Adipocyte (in vitro differentiated cells): Measurements from ENCODE around the gene FOXN1.

Experiments used
- DNase-seq: peaks from one replicate; pipeline ENCODE4 v3.0.0-alpha.2; 2015; ENCODE audit warnings: low read depth
- H3K27me3 ChIP-seq: replicated peaks from 2 replicates; pipeline ENCODE4 v1.7.0; 2013; ENCODE audit warnings: mild to moderate bottlenecking, low read length, moderate library complexity; ENCODE audit not compliant: control insufficient read depth, insufficient read depth
- H3K36me3 ChIP-seq: 2 replicates; pipeline ENCODE4 v1.7.0; 2013; ENCODE audit warnings: low read length, mild to moderate bottlenecking, moderate library complexity; ENCODE audit not compliant: control insufficient read depth, insufficient read depth, severe bottlenecking
- H3K4me1 ChIP-seq: 2 replicates; pipeline ENCODE4 v1.7.0; 2013; ENCODE audit warnings: mild to moderate bottlenecking, low read length, moderate library complexity; ENCODE audit not compliant: control insufficient read depth, insufficient read depth
- H3K4me3 ChIP-seq: 2 replicates; pipeline ENCODE4 v1.7.0; 2013; ENCODE audit warnings: mild to moderate bottlenecking, low read length, moderate library complexity
- H3K9ac ChIP-seq: 2 replicates; pipeline ENCODE4 v1.7.0; 2013; ENCODE audit warnings: mild to moderate bottlenecking, low read length, moderate library complexity
- H3K9me3 ChIP-seq: 2 replicates; pipeline ENCODE4 v1.7.0; 2013; ENCODE audit warnings: mild to moderate bottlenecking, low read length, moderate library complexity; ENCODE audit not compliant: control insufficient read depth

FOXN1 gene

DNA sequence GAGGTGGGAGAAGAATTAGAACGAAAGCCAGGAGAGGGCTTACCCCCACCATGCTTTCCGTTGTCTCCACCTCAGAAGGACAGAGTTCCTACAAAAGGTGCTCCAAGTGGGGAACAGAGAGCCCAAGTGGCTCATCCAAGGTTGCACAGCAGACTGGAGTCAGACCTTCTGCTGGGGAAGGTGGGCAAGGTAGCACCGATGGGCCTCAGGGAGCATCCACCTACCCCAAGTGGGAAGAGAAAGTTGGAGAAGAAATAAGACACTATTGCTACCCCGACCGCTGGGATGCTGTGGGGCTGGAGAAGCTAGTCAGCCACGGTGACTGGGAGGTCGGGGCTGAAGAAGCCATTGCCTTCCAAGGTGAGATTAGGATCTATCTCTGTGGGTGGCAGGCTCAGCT is 24.8 kb downstream of the FOXN1 start:
- no peak overlapping the region for H3K9ac ChIP-seq
- DNase-seq = no peak

DNA sequence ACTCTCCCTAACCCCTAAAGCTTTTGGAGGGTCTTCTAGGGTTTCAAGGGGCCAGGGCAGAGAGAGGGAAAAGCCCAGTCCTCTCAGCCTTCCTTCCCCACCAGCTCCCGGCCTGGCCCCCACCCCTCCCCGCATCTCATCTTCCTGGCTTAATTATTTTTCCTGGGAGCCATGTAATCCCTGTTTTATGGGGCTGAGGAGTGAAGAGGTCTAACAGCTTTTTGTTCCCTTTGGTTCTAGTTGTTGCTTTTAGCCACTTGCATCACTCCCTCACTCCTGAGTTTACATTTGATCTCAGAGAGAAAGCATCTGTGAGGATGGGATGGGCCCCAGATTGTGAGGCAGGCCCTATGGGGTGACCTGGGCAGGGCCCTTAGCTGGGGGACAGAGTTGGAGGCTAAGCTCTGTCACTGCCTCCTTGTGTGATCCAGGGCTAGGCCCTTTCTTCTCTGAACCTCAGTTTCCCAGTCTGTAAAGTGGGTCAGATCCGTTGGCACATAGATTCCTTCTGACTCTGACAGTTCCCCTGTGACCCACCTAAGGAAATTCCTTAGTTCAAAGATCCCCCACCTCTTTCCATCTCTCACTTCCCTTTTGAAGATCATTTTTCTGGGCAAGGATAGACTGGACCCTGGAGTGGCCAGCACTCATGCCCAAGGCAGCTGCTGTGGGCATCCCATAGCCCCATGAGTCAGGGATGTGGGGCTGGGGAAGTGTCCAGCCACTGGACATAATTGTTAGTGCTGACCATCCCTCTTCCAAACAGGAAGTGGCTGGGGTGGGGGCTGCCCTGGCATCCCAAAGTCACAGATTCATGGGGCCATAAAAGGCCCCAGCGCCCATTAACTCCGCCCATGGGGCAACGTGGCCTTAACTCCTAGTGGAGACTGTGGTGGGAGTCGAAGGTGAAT is 26.2 kb downstream of the FOXN1 start:
- H3K4me1 ChIP-seq = peaks cover 2% of the 10 kb centered on the region
- no peak for DNase-seq
- H3K36me3 ChIP-seq = no peaks in the 10 kb centered on the region
- H3K27me3 ChIP-seq = no peaks in the 10 kb centered on the region
- no peaks in the 10 kb centered on the region for H3K9me3 ChIP-seq
- H3K4me3 ChIP-seq = no peak overlapping the region
- no peak overlapping the region for H3K9ac ChIP-seq

More for the DNA sequence above, 24.8 kb downstream of the FOXN1 start:
- H3K4me3 ChIP-seq = no peak overlapping the region
- no peaks in the 10 kb centered on the region for H3K36me3 ChIP-seq
- no peaks in the 10 kb centered on the region for H3K9me3 ChIP-seq
- H3K27me3 ChIP-seq = no peaks in the 10 kb centered on the region
- H3K4me1 ChIP-seq = peaks cover 2% of the 10 kb centered on the region

DNA sequence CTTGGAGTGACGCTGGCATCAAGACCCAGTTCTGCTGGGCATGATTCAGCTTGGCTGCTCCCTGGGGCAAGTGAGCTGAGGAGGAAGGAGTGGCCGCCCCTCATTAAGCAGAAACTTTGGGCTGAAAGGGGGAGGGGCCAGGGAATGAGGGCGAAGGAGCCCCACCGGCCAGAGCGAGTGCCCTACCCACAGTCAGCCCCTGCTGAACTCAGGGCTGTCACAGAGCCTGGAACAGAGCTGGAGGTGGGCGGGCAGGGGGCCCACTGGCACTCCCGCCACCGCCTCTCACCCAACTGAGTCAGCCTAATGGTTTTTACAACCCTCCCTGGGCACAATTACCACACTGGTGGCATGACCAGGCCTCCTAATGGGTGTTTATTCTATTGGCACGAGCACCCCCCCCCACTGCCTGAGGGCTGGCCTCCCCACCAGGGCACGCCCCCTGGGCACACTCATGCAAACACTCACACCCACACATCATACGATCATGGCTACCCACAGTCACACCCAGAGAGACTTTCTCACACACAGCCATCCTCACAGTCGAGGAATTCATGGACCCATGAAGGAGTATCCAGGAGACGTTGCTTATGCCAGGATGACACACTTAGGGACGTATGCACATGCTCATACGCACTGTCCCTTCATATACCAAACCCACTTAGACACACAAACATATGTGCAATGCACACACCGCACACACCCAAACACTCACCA is 27.1 kb downstream of the FOXN1 start:
- Histone ChIP-seq H3K27me3 (peaks cover 6% of the 10 kb centered on the region), H3K9me3 (no peaks in the 10 kb centered on the region), H3K36me3 (no peaks in the 10 kb centered on the region), H3K4me1 (no peaks in the 10 kb centered on the region), H3K4me3 (no peak overlapping the region), H3K9ac (no peak overlapping the region)
- no peak for DNase-seq

DNA sequence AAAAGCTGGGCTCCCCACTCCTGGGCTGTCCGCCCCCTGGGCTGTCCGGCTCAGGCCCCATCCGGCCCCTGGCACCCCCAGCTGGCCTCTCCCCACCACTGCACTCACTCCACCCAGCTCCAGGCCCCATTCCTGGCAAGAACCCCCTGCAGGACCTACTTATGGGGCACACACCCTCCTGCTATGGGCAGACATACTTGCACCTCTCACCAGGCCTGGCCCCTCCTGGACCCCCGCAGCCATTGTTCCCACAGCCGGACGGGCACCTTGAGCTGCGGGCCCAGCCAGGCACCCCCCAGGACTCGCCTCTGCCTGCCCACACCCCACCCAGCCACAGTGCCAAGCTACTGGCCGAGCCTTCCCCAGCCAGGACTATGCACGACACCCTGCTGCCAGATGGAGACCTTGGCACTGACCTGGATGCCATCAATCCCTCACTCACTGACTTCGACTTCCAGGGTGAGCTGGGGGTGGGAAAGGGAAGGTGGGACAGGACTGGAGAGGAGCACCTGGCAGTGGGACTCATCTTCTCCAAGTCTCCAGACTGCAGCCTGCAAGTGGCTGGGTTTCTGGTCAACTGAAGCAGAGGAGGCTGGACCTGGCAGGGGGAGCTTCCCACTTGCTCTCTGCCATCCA is 28.7 kb downstream of the FOXN1 start:
- Histone ChIP-seq H3K4me3 (no peak overlapping the region), H3K36me3 (no peaks in the 10 kb centered on the region), H3K27me3 (peaks cover 17% of the 10 kb centered on the region), H3K9ac (no peak overlapping the region), H3K9me3 (no peaks in the 10 kb centered on the region), H3K4me1 (no peaks in the 10 kb centered on the region)
- DNase-seq = no peak

DNA sequence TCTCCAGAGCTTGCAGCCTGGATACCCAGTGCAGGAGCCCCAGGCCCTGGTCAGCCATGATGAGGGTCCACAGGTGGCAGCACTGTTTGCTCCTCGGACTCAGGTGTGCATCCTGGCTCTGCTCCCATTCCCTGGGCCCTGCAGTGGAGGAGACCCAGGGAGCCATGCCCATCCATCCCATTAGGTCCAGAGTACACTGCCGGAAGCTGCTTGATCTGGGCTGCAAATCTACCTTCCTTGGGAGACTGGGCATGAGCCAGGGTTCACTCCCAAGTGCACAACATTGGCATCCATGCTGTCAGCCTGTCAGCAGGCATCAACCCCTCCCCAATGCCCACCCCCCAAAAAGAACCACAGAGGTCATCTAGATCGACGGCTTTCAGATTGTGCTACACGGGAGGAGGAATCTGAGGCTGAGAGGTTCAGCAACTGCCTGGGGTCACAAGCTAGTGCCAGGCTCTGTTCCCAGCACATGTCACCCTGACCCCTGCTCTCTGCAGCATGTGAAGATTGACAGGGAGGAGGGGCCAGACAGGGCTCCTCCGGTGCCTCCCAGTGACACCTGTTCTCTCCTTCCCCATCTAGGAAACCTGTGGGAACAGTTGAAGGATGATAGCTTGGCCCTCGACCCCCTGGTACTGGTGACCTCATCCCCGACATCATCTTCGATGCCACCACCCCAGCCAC is 30.5 kb downstream of the FOXN1 start:
- DNase-seq = no peak
- no peak overlapping the region for H3K4me3 ChIP-seq

DNA sequence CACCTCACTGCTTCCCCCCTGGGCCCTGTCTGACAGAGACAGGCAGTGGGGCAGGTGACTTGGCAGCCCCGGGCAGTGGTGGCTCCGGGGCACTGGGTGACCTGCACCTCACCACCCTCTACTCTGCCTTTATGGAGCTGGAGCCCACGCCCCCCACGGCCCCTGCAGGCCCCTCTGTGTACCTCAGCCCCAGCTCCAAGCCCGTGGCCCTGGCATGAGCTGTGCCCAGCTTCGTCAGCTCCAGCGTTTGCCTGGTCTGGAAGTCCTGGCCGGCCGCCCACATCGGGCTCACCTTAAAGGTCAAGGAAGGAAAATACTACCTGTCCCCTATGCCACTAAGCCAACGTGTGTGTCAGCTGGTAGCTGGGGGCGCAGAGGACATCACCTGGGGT is 31.1 kb downstream of the FOXN1 start:
- Histone ChIP-seq H3K9me3 (no peaks in the 10 kb centered on the region), H3K27me3 (peaks cover 17% of the 10 kb centered on the region), H3K4me1 (no peaks in the 10 kb centered on the region), H3K9ac (no peak overlapping the region), H3K4me3 (no peak overlapping the region), H3K36me3 (no peaks in the 10 kb centered on the region)
- DNase-seq = no peak

More for the DNA sequence above, 30.5 kb downstream of the FOXN1 start:
- Histone ChIP-seq H3K9ac (no peak overlapping the region), H3K9me3 (no peaks in the 10 kb centered on the region), H3K36me3 (no peaks in the 10 kb centered on the region), H3K4me1 (no peaks in the 10 kb centered on the region), H3K27me3 (peaks cover 17% of the 10 kb centered on the region)

DNA sequence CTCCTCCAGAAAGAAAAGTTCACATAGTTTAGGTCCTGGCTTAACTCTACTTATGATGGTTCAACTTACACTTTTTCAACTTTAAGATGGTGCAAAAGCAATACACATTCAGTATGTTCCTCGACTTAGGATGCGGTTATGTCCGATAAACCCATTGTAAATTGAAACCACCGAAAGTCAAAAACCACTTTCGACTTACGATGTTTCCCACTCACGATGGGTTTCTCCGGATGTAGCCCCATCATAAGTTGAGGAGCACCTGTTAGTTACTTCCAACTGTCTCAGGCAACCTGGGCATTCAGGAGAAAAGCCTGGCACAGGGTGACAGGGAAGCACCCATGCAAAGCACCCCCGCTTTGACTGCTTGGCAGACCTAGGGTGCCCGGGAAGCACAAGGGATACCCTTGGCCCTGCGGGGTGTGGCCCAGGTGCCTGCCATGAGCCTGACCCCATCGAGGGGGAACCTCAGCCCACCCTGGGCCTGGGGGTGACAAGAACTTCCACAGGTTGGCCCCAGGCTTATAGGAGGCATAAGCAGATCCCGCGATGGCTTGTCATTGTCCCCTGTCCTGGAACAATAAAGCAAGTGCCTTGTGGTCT is 32.2 kb downstream of the FOXN1 start:
- Histone ChIP-seq H3K4me3 (no peak overlapping the region), H3K4me1 (no peaks in the 10 kb centered on the region), H3K27me3 (peaks cover 17% of the 10 kb centered on the region), H3K36me3 (no peaks in the 10 kb centered on the region), H3K9me3 (no peaks in the 10 kb centered on the region), H3K9ac (no peak overlapping the region)
- DNase-seq = no peak

DNA sequence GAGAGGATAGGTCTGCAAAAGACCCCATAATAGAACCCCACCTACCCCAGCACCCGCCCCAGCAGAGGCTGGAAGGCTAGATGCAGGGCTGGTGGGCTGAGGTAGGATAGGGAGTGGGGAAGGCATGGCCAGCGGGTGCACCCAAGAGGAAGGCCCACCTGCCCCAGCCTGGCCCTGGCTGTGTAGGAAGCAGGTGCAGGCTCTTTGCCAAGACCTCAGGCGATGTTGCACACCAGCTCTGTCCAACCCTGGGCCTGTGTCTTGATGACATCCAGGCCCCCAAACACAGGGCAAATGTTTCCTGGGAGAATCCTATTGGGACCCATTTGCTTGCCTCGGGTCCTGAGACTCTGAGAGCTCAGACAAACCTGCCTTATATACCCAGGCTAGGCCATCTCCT is 34.1 kb downstream of the FOXN1 start:
- Histone ChIP-seq H3K9me3 (no peaks in the 10 kb centered on the region), H3K9ac (no peak overlapping the region), H3K36me3 (no peaks in the 10 kb centered on the region), H3K4me3 (no peak overlapping the region), H3K4me1 (no peaks in the 10 kb centered on the region), H3K27me3 (peaks cover 17% of the 10 kb centered on the region)
- DNase-seq = no peak

DNA sequence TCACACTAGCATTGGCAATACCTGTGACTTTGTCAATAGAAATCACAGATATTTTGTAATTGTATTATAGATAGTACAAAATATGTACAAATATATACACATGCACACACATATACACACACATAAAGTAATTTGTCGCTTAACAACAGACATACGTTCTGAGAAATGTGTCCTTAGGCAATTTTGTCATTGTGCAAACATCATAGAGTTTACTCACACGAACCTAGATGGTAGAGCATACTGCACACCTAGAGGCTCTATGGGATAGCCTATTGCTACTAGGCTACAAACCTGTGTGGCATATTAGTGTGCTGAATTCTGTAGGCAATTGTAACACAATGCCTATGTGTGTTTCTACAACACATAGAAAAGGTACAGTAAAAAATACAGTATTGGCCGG is 35.3 kb downstream of the FOXN1 start:
- H3K9me3 ChIP-seq = no peaks in the 10 kb centered on the region
- no peak for DNase-seq

DNA sequence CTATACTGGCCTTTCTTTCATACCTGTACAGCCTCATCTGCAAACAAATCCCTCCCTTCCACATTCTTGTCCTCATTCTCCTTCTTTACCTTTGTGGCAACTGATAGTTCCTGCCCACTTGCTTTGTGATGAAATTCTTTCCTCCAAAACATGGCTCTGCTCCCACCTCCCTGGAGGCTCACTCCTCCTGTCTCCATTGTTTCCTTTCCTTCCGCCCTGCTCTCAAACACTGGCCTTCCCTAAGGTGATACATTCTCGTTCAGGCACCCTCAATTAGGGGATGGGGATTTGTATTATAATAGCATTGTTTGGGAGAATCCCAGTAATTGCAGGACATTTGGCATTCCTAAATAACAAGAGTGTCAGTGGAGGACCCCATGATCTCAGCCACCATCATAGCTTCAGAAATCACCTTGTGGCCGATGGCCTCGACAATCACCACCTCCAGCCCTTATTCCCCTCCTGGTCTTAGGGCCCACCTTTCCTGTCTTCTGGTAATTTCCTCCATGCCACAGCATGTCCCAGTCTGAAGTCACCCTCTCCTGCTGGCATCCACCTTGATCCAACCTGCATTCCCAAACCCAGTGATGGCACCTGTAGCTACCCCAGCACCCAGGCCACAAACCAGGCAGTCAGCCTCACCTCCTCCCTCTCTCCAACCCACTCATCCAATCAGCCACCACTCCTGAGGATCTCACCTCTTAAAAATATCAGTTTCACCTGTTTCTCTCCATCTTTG is 38.4 kb downstream of the FOXN1 start:
- H3K27me3 ChIP-seq = no peaks in the 10 kb centered on the region
- no peaks in the 10 kb centered on the region for H3K4me1 ChIP-seq

More for the DNA sequence above, 35.3 kb downstream of the FOXN1 start:
- Histone ChIP-seq H3K4me3 (no peak overlapping the region), H3K36me3 (no peaks in the 10 kb centered on the region), H3K27me3 (peaks cover 17% of the 10 kb centered on the region), H3K4me1 (no peaks in the 10 kb centered on the region), H3K9ac (no peak overlapping the region)

More for the DNA sequence above, 38.4 kb downstream of the FOXN1 start:
- Histone ChIP-seq H3K4me3 (no peak overlapping the region), H3K9me3 (no peaks in the 10 kb centered on the region), H3K36me3 (peaks cover 3% of the 10 kb centered on the region), H3K9ac (no peak overlapping the region)
- DNase-seq = no peak
